GM21737 (cell line): ENCODE data around the gene SELENOP.
"Not testable (repeated sequence)": the region's sequence is repeated elsewhere in the genome, so short reads cannot be mapped to it uniquely, and the experiment has no call there.

Source experiments
- ATAC-seq: cut with Tn5 transposase; IDR thresholded peaks from one replicate; pipeline ENCODE4 v1.9.1; 2021; ENCODE audit warnings: mild to moderate bottlenecking, moderate library complexity; ENCODE audit not compliant: unreplicated experiment

The SELENOP gene

GRCh38 chr5:42811591-42812446 lies at the start of gene SELENOP:
Gene SELENOP, minus strand, starts transcription at chr5:42811892. Its CDS starts 3,539 bp downstream, at chr5:42808353.
- no peak for ATAC-seq

GRCh38 chr5:42858687-42859086 lies 47.0 kb upstream of the SELENOP start:
- no peak for ATAC-seq

- ATAC-seq, result no peak
These were observed 46.4 kb upstream of the SELENOP start for GRCh38 chr5:42858031-42858643.

- no peak for ATAC-seq
These were observed 44.1 kb upstream of the SELENOP start for GRCh38 chr5:42855811-42856210.

GRCh38 chr5:42855386-42855785 lies 43.7 kb upstream of the SELENOP start:
- no peak for ATAC-seq

- ATAC-seq, result no peak
These were observed 43.1 kb upstream of the SELENOP start for GRCh38 chr5:42854795-42855194.

- no peak for ATAC-seq
These were observed 41.1 kb upstream of the SELENOP start for GRCh38 chr5:42852826-42853225.

GRCh38 chr5:42851481-42851880 lies 39.8 kb upstream of the SELENOP start:
- ATAC-seq, result no peak

GRCh38 chr5:42848545-42848944 lies 36.9 kb upstream of the SELENOP start:
- ATAC-seq, result no peak

GRCh38 chr5:42844408-42844807 lies 32.7 kb upstream of the SELENOP start:
- ATAC-seq, result not testable (repeated sequence)

GRCh38 chr5:42843675-42844292 lies 32.1 kb upstream of the SELENOP start:
- no peak for ATAC-seq

- ATAC-seq, result no peak
These were observed 31.4 kb upstream of the SELENOP start for GRCh38 chr5:42842921-42843641.

GRCh38 chr5:42840842-42841567 lies 29.3 kb upstream of the SELENOP start:
- ATAC-seq, result no peak

GRCh38 chr5:42840269-42840668 lies 28.6 kb upstream of the SELENOP start:
- no peak for ATAC-seq

- ATAC-seq, result no peak
These were observed 27.5 kb upstream of the SELENOP start for GRCh38 chr5:42839196-42839595.

- no peak for ATAC-seq
These were observed 25.9 kb upstream of the SELENOP start for GRCh38 chr5:42837601-42838000.

- no peak for ATAC-seq
These were observed 24.5 kb upstream of the SELENOP start for GRCh38 chr5:42836070-42836769.

- no peak for ATAC-seq
These were observed 20.4 kb upstream of the SELENOP start for GRCh38 chr5:42832060-42832459.

GRCh38 chr5:42830924-42831323 lies 19.2 kb upstream of the SELENOP start:
- ATAC-seq, result no peak

- no peak for ATAC-seq
These were observed 17.0 kb upstream of the SELENOP start for GRCh38 chr5:42828671-42829070.
